Spleen (tissue), 11 donors: ENCODE data around the gene ALS2. TPM values are rescaled to one million over a fixed set of nuclear protein-coding genes. Genes with fewer than 3 reads are reported as not detected.
"Not testable (repeated sequence)": the region's sequence is repeated elsewhere in the genome, so short reads cannot be mapped to it uniquely, and the experiment has no call there.

Experiments used
- DNase-seq: peaks from one replicate; pipeline ENCODE4 v3.0.0-alpha.2; 2020
- H3K27ac ChIP-seq, 8 donors: fragments of 200-600 bp; sonication (generic) in 7 of 8; 1 replicate in 4 of 8; 2 replicates in 4 of 8; pipeline versions ENCODE4 v1.5.0 to v1.8.0; 2016 to 2021; ENCODE audit warnings: inconsistent platforms in 4 of 8, mild to moderate bottlenecking in 4 of 8, moderate library complexity in 1 of 8
- H3K27me3 ChIP-seq, 7 donors: fragments of 200-600 bp; sonication (generic) in 6 of 7; replicated peaks in 1 of 7; 1 replicate in 4 of 7; 2 replicates in 3 of 7; pipeline versions ENCODE4 v1.5.0 to v1.8.0; 2016 to 2021; ENCODE audit warnings: inconsistent platforms in 3 of 7, mild to moderate bottlenecking in 1 of 7
- H3K36me3 ChIP-seq, 6 donors: fragments of 200-600 bp; sonication (generic) in 5 of 6; 1 replicate in 4 of 6; 2 replicates in 2 of 6; pipeline versions ENCODE4 v1.5.0 to v1.8.0; 2016 to 2021; ENCODE audit warnings: inconsistent platforms in 2 of 6
- H3K4me1 ChIP-seq, 6 donors: fragments of 200-600 bp; sonication (generic) in 5 of 6; 1 replicate in 3 of 6; 2 replicates in 3 of 6; pipeline versions ENCODE4 v1.5.0 to v1.8.0; 2016 to 2021; ENCODE audit warnings: inconsistent platforms in 3 of 6
- H3K4me3 ChIP-seq, 8 donors: fragments of 200-600 bp; sonication (generic) in 7 of 8; 1 replicate in 4 of 8; 2 replicates in 4 of 8; pipeline versions ENCODE4 v1.5.0 to v1.8.0; 2016 to 2021; ENCODE audit warnings: inconsistent platforms in 4 of 8, mild to moderate bottlenecking in 4 of 8, moderate library complexity in 2 of 8
- H3K9me3 ChIP-seq, 8 donors: fragments of 200-600 bp; sonication (generic) in 7 of 8; 1 replicate in 4 of 8; 2 replicates in 4 of 8; pipeline versions ENCODE4 v1.5.0 to v1.8.0; 2016 to 2021; ENCODE audit warnings: inconsistent platforms in 4 of 8
- CTCF ChIP-seq, 11 experiments: fragments of 200-600 bp in 7 of 11; fragments of 450-650 bp in 4 of 11; sonication (generic) in 4 of 11; IDR thresholded peaks in 8 of 11; conservative IDR thresholded peaks in 3 of 11; 1 replicate in 7 of 11; 2 replicates in 4 of 11; pipeline versions ENCODE4 v1.4.0 to v1.8.0; 2016 to 2021; ENCODE audit warnings: antibody characterized with exemption in 11 of 11, inconsistent platforms in 4 of 11, mild to moderate bottlenecking in 1 of 11
- POLR2A ChIP-seq, 3 donors: fragments of 450-650 bp; IDR thresholded peaks; one replicate each; pipeline ENCODE4 v1.5.1; 2017; ENCODE audit warnings: antibody characterized with exemption in 3 of 3, mild to moderate bottlenecking in 1 of 3
- POLR2AphosphoS5 ChIP-seq, 3 donors: sonication (generic); formaldehyde crosslinking; IDR thresholded peaks; one replicate each; pipeline ENCODE4 v1.5.1; 2017; ENCODE audit warnings: antibody characterized with exemption in 3 of 3
- WGBS, 5 donors: extraction: QIAGEN DNeasy Blood & Tissue Kit in 3 of 5; methylation state at CpG; one replicate each; pipeline versions ENCODE4 v1.1.5 to v1.1.7; 2013 to 2018; 5-methylcytosine and 5-hydroxymethylcytosine counted together
- intact Hi-C: fragments of 100-400 bp; cut with DNase I; formaldehyde crosslinking; loops from one replicate; pipeline ENCODE4 v1.15.0; 2023; ENCODE audit warnings: low total_unique reads
- polyA plus RNA-seq, 3 donors: library from polyadenylated mRNA; stranded (reverse); fragments of 200-250 nt; gene quantifications; one replicate each; pipeline ENCODE4 v1.2.1, GENCODE V29; 2013
- total RNA-seq, 7 donors: library from RNA; depleted of rRNA in 3 of 7; stranded (reverse); fragments of >200 nt in 3 of 7; fragmentation: NEBNext Ultra II Directional in 4 of 7; extraction: Animal tissue kit (Norgen Biotek cat#: 25700) in 4 of 7; gene quantifications; one replicate each; pipeline versions ENCODE4 v1.1.0 to v1.2.1, GENCODE V29; 2016 to 2021
- donor health status: healthy with polysubstance abuse.
- donor health status: DM: no; HTN: no; CAD: no; lungs with moderate emphysema.
- donor health status: DM: no; HTN: no; CAD: no.
- donor health status: Bipolar disorder and iron deficiency.
- donor health status: healthy.
- donor health status: DM: no; HTN: no; CAD: no.
- donor health status: DM: yes; HTN: yes; CAD: no.

ALS2 gene
- total and polyA plus RNA-seq, 10 donors: 2.7 to 32.7 (median 16.0) TPM

DNA sequence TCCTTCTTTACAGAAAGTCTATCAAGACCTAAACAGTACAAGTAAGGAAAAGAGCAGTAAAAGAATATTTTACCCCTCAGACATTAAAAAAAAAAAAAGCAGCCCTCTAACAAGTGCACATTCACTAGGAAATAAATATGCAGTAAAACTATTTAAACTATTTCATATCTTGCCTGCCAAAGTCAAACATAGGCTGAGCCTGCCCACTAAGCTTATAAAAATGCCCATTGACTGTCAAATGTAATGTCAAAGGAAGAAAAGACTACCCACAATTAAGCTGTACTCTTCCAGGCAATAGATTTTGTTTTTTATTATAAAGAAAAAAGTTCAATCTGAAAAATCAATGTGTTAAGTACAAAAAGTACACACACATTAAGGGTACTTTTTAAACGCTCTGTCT lies 11.8 kb downstream of the ALS2 start:
- no peaks in the 10 kb centered on the region for H3K9me3 ChIP-seq
- H3K36me3 ChIP-seq: peaks cover 0 to 32% (median 7%) of the 10 kb centered on the region in 6 donors
- H3K4me1 ChIP-seq: no peaks in the 10 kb centered on the region
- TF ChIP-seq POLR2A (IDR thresholded peaks at IDR 0.05) (no peak), POLR2AphosphoS5 (IDR thresholded peaks at IDR 0.05) (no peak), CTCF (IDR thresholded peaks at IDR 0.05 in 8 of 11, conservative IDR thresholded peaks at IDR 0.05 in 3 of 11) (no peak)
- H3K27ac ChIP-seq: no peak overlapping the region
- no peak overlapping the region for H3K4me3 ChIP-seq
- no peaks in the 10 kb centered on the region for H3K27me3 ChIP-seq
- no peak for DNase-seq
- 86 to 95% (median 90%) methylated on average over 1 of the region's 1 CpG for WGBS, 5 donors
- intact Hi-C loops: no loop called here

DNA sequence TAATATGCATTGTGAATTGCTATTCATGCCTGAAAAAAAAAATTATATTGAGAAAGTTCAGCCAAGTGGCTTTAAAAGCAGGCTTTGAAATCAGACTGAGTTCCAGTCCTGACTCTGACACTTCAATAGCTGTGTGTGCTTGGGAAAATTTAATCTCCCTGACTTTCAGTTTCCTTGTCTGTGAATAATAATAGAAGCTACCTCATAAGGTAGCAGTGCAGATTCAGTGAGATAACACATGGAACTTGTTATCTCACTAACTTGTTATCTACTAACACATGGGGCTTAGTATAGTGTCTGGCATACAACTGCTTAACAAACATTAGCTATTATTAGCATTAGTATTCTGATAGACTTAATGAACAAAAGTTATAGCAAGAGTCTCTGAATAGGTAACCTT lies 14.9 kb downstream of the ALS2 start:
- Histone ChIP-seq H3K9me3 (no peaks in the 10 kb centered on the region), H3K36me3 (peaks cover 0 to 60% (median 20%) of the 10 kb centered on the region in 6 donors), H3K4me1 (no peaks in the 10 kb centered on the region), H3K27me3 (no peaks in the 10 kb centered on the region), H3K4me3 (no peak overlapping the region), H3K27ac (no peak overlapping the region)
- intact Hi-C loops: no loop called here
- no peak for TF ChIP-seq CTCF (IDR thresholded peaks at IDR 0.05 in 8 of 11, conservative IDR thresholded peaks at IDR 0.05 in 3 of 11)
- no peak for TF ChIP-seq POLR2AphosphoS5 (IDR thresholded peaks at IDR 0.05)
- TF ChIP-seq POLR2A (IDR thresholded peaks at IDR 0.05): no peak
- DNase-seq: no peak

- WGBS, 5 donors: 92 to 97% (median 94%) methylated on average over 7 of the region's 7 CpGs
Observed at GRCh38 chr2:201764469-201764868, 16.3 kb downstream of the ALS2 start.

GRCh38 chr2:201761101-201761500 lies 19.6 kb downstream of the ALS2 start:
- H3K36me3 ChIP-seq: peaks cover 0 to 75% (median 31%) of the 10 kb centered on the region in 6 donors
- TF ChIP-seq POLR2AphosphoS5 (IDR thresholded peaks at IDR 0.05) (no peak), POLR2A (IDR thresholded peaks at IDR 0.05) (no peak), CTCF (IDR thresholded peaks at IDR 0.05 in 8 of 11, conservative IDR thresholded peaks at IDR 0.05 in 3 of 11) (no peak)
- 89 to 98% (median 95%) methylated on average over 4 of the region's 4 CpGs for WGBS, 5 donors

More at GRCh38 chr2:201764469-201764868, 16.3 kb downstream of the ALS2 start:
- H3K9me3 ChIP-seq, H3K27ac ChIP-seq, H3K4me3 ChIP-seq, H3K4me1 ChIP-seq, H3K27me3 ChIP-seq, intact Hi-C loops, DNase-seq: not testable (repeated sequence)
- peaks cover 0 to 73% (median 25%) of the 10 kb centered on the region in 6 donors for H3K36me3 ChIP-seq

GRCh38 chr2:201759567-201759966 lies 21.2 kb downstream of the ALS2 start:
- WGBS, 5 donors: 95 to 100% (median 98%) methylated on average over 1 of the region's 1 CpG
- DNase-seq: no peak
- Histone ChIP-seq H3K27me3 (no peaks in the 10 kb centered on the region), H3K9me3 (no peaks in the 10 kb centered on the region), H3K4me3 (no peak overlapping the region), H3K4me1 (no peaks in the 10 kb centered on the region), H3K27ac (no peak overlapping the region), H3K36me3 (peaks cover 0 to 67% (median 26%) of the 10 kb centered on the region in 6 donors)
- TF ChIP-seq POLR2A (IDR thresholded peaks at IDR 0.05): no peak
- TF ChIP-seq CTCF (IDR thresholded peaks at IDR 0.05 in 8 of 11, conservative IDR thresholded peaks at IDR 0.05 in 3 of 11): no peak
- TF ChIP-seq POLR2AphosphoS5 (IDR thresholded peaks at IDR 0.05): no peak
- intact Hi-C loops: no loop called here

More at GRCh38 chr2:201761101-201761500, 19.6 kb downstream of the ALS2 start:
- Histone ChIP-seq H3K9me3 (no peaks in the 10 kb centered on the region), H3K4me1 (no peaks in the 10 kb centered on the region), H3K27ac (no peak overlapping the region), H3K4me3 (no peak overlapping the region), H3K27me3 (no peaks in the 10 kb centered on the region)
- intact Hi-C loops: no loop called here
- DNase-seq: no peak
